Hepatocyte (in vitro differentiated cells): Measurements from ENCODE around the gene HOXC9. TPM values are rescaled to one million over a fixed set of nuclear protein-coding genes. Genes with fewer than 3 reads are reported as not detected.

Experiments
- DNase-seq: peaks from one replicate; pipeline ENCODE4 v3.0.0-alpha.2; 2016; ENCODE audit warnings: low spot score
- H2AFZ ChIP-seq: fragments of 200-600 bp; sonication (generic); 2 replicates; pipeline ENCODE4 v1.6.0; 2016; ENCODE audit warnings: antibody characterized with exemption, mild to moderate bottlenecking
- H3K27ac ChIP-seq: fragments of 200-600 bp; sonication (generic); 2 replicates; pipeline ENCODE4 v1.5.1; 2016; ENCODE audit warnings: mild to moderate bottlenecking
- H3K27me3 ChIP-seq: fragments of 200-600 bp; sonication (generic); 2 replicates; pipeline ENCODE4 v1.6.1; 2016
- H3K36me3 ChIP-seq: fragments of 200-600 bp; sonication (generic); replicated peaks from 2 replicates; pipeline ENCODE4 v1.5.1; 2016; ENCODE audit warnings: low read depth; ENCODE audit not compliant: insufficient read depth
- H3K4me1 ChIP-seq: fragments of 200-600 bp; sonication (generic); 2 replicates; pipeline ENCODE4 v1.5.1; 2016; ENCODE audit warnings: mild to moderate bottlenecking, moderate library complexity; ENCODE audit not compliant: insufficient read depth
- H3K4me2 ChIP-seq: fragments of 200-600 bp; sonication (generic); 2 replicates; pipeline ENCODE4 v1.6.0; 2016
- H3K4me3 ChIP-seq: fragments of 200-600 bp; sonication (generic); 2 replicates; pipeline ENCODE4 v1.5.1; 2016; ENCODE audit warnings: mild to moderate bottlenecking
- H3K79me2 ChIP-seq: fragments of 200-600 bp; sonication (generic); 2 replicates; pipeline ENCODE4 v1.6.0; 2017; ENCODE audit warnings: mild to moderate bottlenecking
- H3K9me2 ChIP-seq: fragments of 200-600 bp; sonication (generic); replicated peaks from 2 replicates; pipeline ENCODE4 v1.6.0; 2017; ENCODE audit warnings: mild to moderate bottlenecking; ENCODE audit not compliant: insufficient read depth
- H3K9me3 ChIP-seq: fragments of 200-600 bp; sonication (generic); 2 replicates; pipeline ENCODE4 v1.5.1; 2016; ENCODE audit warnings: low read depth, mild to moderate bottlenecking
- H4K20me1 ChIP-seq: fragments of 200-600 bp; sonication (generic); 2 replicates; pipeline ENCODE4 v1.6.0; 2016; ENCODE audit warnings: mild to moderate bottlenecking; ENCODE audit not compliant: insufficient read depth, poor library complexity, severe bottlenecking
- EZH2 ChIP-seq: fragments of 200-600 bp; sonication (generic); IDR thresholded peaks from 2 replicates; pipeline ENCODE4 v1.6.1; 2016; ENCODE audit warnings: antibody characterized with exemption, mild to moderate bottlenecking, borderline replicate concordance
- EZH2phosphoT487 ChIP-seq: fragments of 200-600 bp; sonication (generic); IDR thresholded peaks from one replicate; pipeline ENCODE4 v1.6.1; 2018; ENCODE audit warnings: antibody characterized with exemption, mild to moderate bottlenecking, low read depth, moderate library complexity; ENCODE audit not compliant: unreplicated experiment, severe bottlenecking
- WGBS: methylation state at CpG from one replicate; pipeline ENCODE4 v1.1.6; 2016; ENCODE audit warnings: low lambda C conversion rate; ENCODE audit errors: missing lambda C conversion rate; 5-methylcytosine and 5-hydroxymethylcytosine counted together
- polyA plus RNA-seq: library from polyadenylated mRNA; unstranded; fragments of >200 nt; fragmentation: Nextera tagmentation; extraction: Ambion mirVana; gene quantifications from 2 replicates; pipeline ENCODE4 v1.2.1, GENCODE V29; 2016
- total RNA-seq: library from RNA; depleted of rRNA; stranded (reverse); fragments of >200 nt; gene quantifications from 2 replicates; pipeline ENCODE4 v1.2.3, GENCODE V29; 2014
- TF ChIP-seq, protein P1 (sequence below): fragments of 200-600 bp; sonication (generic); IDR thresholded peaks from 2 replicates; pipeline ENCODE4 v1.5.1; 2016; ENCODE audit warnings: antibody characterized with exemption, mild to moderate bottlenecking; ENCODE audit not compliant: poor library complexity

HOXC9 gene
- total and polyA plus RNA-seq, 2 experiments from 2014 or later, result 0.10 to 4.1 TPM

GRCh38 chr12:53953831-53954693, 45.9 kb upstream of the HOXC9 start:
- Histone ChIP-seq H3K79me2 (no peaks in the 10 kb centered on the region), H3K4me1 (no peaks in the 10 kb centered on the region), H3K27ac (no peak overlapping the region), H3K4me3 (no peak overlapping the region), H3K9me2 (no peaks in the 10 kb centered on the region), H3K27me3 (peaks cover 100% of the 10 kb centered on the region), H4K20me1 (no peaks in the 10 kb centered on the region), H2AFZ (no peak overlapping the region), H3K36me3 (no peaks in the 10 kb centered on the region), H3K9me3 (no peaks in the 10 kb centered on the region), H3K4me2 (no peak overlapping the region)
- DNase-seq, result no peak
- WGBS, result 18% methylated on average over 19 of the region's 19 CpGs
- TF ChIP-seq EZH2 (no peak), EZH2phosphoT487 (peak; percentile 58)

DNA sequence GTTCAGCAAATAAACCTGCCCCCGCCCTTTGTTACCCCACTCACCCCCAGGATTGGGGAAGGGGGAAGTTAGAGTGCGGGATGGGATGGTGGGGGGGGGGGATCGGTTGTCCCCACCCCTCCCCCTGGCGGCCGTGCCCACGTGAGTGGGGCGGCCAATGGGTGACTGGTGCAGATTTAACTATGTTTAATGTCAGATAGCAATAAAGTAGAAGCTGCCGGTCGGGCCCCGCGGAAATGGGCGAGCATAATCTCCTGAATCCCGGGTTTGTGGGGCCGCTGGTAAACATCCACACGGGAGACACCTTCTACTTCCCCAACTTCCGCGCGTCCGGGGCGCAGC, 45.3 kb upstream of the HOXC9 start, which contains the start of gene HOXC12:
Gene HOXC12 (plus strand): TSS at position 210 of the 342 bp plus-strand sequence. CDS start 27 bp downstream, at position 237.
- Histone ChIP-seq H2AFZ (peak within 1 kb of the TSS; percentile 40), H3K27ac (no peak within 1 kb of the TSS), H3K79me2 (no peaks in the 10 kb centered on the region), H3K36me3 (no peaks in the 10 kb centered on the region), H3K27me3 (peaks cover 100% of the 10 kb centered on the region), H3K9me2 (no peaks in the 10 kb centered on the region), H3K4me3 (no peak within 1 kb of the TSS), H3K4me2 (peak within 1 kb of the TSS; percentile 46), H3K9me3 (no peaks in the 10 kb centered on the region), H3K4me1 (no peaks in the 10 kb centered on the region), H4K20me1 (no peaks in the 10 kb centered on the region)
- no peak for DNase-seq
- TF ChIP-seq, protein P1, sequence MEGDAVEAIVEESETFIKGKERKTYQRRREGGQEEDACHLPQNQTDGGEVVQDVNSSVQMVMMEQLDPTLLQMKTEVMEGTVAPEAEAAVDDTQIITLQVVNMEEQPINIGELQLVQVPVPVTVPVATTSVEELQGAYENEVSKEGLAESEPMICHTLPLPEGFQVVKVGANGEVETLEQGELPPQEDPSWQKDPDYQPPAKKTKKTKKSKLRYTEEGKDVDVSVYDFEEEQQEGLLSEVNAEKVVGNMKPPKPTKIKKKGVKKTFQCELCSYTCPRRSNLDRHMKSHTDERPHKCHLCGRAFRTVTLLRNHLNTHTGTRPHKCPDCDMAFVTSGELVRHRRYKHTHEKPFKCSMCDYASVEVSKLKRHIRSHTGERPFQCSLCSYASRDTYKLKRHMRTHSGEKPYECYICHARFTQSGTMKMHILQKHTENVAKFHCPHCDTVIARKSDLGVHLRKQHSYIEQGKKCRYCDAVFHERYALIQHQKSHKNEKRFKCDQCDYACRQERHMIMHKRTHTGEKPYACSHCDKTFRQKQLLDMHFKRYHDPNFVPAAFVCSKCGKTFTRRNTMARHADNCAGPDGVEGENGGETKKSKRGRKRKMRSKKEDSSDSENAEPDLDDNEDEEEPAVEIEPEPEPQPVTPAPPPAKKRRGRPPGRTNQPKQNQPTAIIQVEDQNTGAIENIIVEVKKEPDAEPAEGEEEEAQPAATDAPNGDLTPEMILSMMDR, result no peak
- no peak for TF ChIP-seq EZH2
- no peak for TF ChIP-seq EZH2phosphoT487
- 17% methylated on average over 15 of the region's 20 CpGs for WGBS

- peaks cover 100% of the 10 kb centered on the region for H3K27me3 ChIP-seq
- peak overlapping the region; percentile 40 for H2AFZ ChIP-seq
- no peaks in the 10 kb centered on the region for H3K4me1 ChIP-seq
- H3K4me3 ChIP-seq, result no peak overlapping the region
- no peak for DNase-seq
- no peaks in the 10 kb centered on the region for H3K36me3 ChIP-seq
- no peaks in the 10 kb centered on the region for H3K9me2 ChIP-seq
- TF ChIP-seq EZH2 (peak; percentile 99), EZH2phosphoT487 (peak; percentile 69)
- TF ChIP-seq, protein P1, result no peak
- H3K9me3 ChIP-seq, result no peaks in the 10 kb centered on the region
- H3K27ac ChIP-seq, result no peak overlapping the region
- H4K20me1 ChIP-seq, result no peaks in the 10 kb centered on the region
- H3K79me2 ChIP-seq, result no peaks in the 10 kb centered on the region
- 6% methylated on average over 80 of the region's 86 CpGs for WGBS
- H3K4me2 ChIP-seq, result peak overlapping the region; percentile 46
Observed at GRCh38 chr12:53955036-53955775, 44.8 kb upstream of the HOXC9 start.
